ENCODE results near the gene GDF2.

The GDF2 gene

GRCh38 chr10:47291682-47292081 is 30.6 kb upstream of the GDF2 start:
- no peak for DNase-seq (ENCODE audit: low read depth in 2 of 3, low spot score in 1 of 3)

- DNase-seq (ENCODE audit: low read depth in 2 of 3, low spot score in 1 of 3), result no peak
These were observed 28.2 kb upstream of the GDF2 start for GRCh38 chr10:47294057-47294456.

GRCh38 chr10:47294501-47294900 is 27.8 kb upstream of the GDF2 start:
- no peak for DNase-seq (ENCODE audit: low read depth in 2 of 3, low spot score in 1 of 3)

GRCh38 chr10:47295411-47295810 is 26.8 kb upstream of the GDF2 start:
- DNase-seq (ENCODE audit: low read depth in 2 of 3, low spot score in 1 of 3), result no peak

GRCh38 chr10:47296156-47296894 is 25.9 kb upstream of the GDF2 start:
- DNase-seq (ENCODE audit: low read depth in 2 of 3, low spot score in 1 of 3), result no peak

GRCh38 chr10:47296941-47297340 is 25.3 kb upstream of the GDF2 start:
- no peak for DNase-seq (ENCODE audit: low read depth in 2 of 3, low spot score in 1 of 3)

GRCh38 chr10:47297866-47298540 is 24.3 kb upstream of the GDF2 start:
- no peak for DNase-seq (ENCODE audit: low read depth in 2 of 3, low spot score in 1 of 3)

- DNase-seq (ENCODE audit: low read depth in 2 of 3, low spot score in 1 of 3), result no peak
These were observed 23.5 kb upstream of the GDF2 start for GRCh38 chr10:47298715-47299114.

- DNase-seq (ENCODE audit: low read depth in 2 of 3, low spot score in 1 of 3), result no peak
These were observed 22.4 kb upstream of the GDF2 start, which contains the start of gene GDF10 for GRCh38 chr10:47299611-47300428. TSS of gene GDF10 (plus strand) at chr10:47300197. CDS start at chr10:47300652, 455 bp downstream.

- no peak for DNase-seq (ENCODE audit: low read depth in 2 of 3, low spot score in 1 of 3)
These were observed 21.8 kb upstream of the GDF2 start for GRCh38 chr10:47300429-47300931.

GRCh38 chr10:47301833-47302232 is 20.4 kb upstream of the GDF2 start:
- no peak for DNase-seq (ENCODE audit: low read depth in 2 of 3, low spot score in 1 of 3)

- no peak for DNase-seq (ENCODE audit: low read depth in 2 of 3, low spot score in 1 of 3)
These were observed 19.1 kb upstream of the GDF2 start for GRCh38 chr10:47303105-47303504.

- DNase-seq (ENCODE audit: low read depth in 2 of 3, low spot score in 1 of 3), result no peak
These were observed 18.4 kb upstream of the GDF2 start for GRCh38 chr10:47303866-47304265.

- no peak for DNase-seq (ENCODE audit: low read depth in 2 of 3, low spot score in 1 of 3)
These were observed 16.7 kb upstream of the GDF2 start for GRCh38 chr10:47305566-47305965.

GRCh38 chr10:47306387-47307210 is 15.7 kb upstream of the GDF2 start:
- no peak for DNase-seq (ENCODE audit: low read depth in 2 of 3, low spot score in 1 of 3)

GRCh38 chr10:47307381-47307780 is 14.9 kb upstream of the GDF2 start:
- no peak for DNase-seq (ENCODE audit: low read depth in 2 of 3, low spot score in 1 of 3)

- DNase-seq (ENCODE audit: low read depth in 2 of 3, low spot score in 1 of 3), result no peak
These were observed 13.5 kb upstream of the GDF2 start for GRCh38 chr10:47308775-47309174.

GRCh38 chr10:47309408-47310089 is 12.7 kb upstream of the GDF2 start:
- no peak for DNase-seq (ENCODE audit: low read depth in 2 of 3, low spot score in 1 of 3)

GRCh38 chr10:47310090-47310505 is 12.2 kb upstream of the GDF2 start:
- DNase-seq (ENCODE audit: low read depth in 2 of 3, low spot score in 1 of 3), result no peak

Data from stimulated activated CD4-positive, alpha-beta T cell treated with anti-CD3 and anti-CD28 coated beads, Interleukin-12 subunit alpha, Interleukin-12 subunit beta, amount 100 ng/mL, for 48 hours (primary cell).